ENCODE data around the gene TMIE.

The TMIE gene

GRCh38 chr3:46674031-46674845 lies 27.0 kb upstream of the TMIE start:
- no peaks in the 10 kb centered on the region for H3K27me3 Mint-ChIP-seq (ENCODE audit: low read depth)
- H3K4me1 Mint-ChIP-seq (ENCODE audit: low read depth) = no peaks in the 10 kb centered on the region
- H3K4me3 Mint-ChIP-seq = no peak overlapping the region
- H3K27ac Mint-ChIP-seq = no peak overlapping the region
- no peaks in the 10 kb centered on the region for H3K9me3 Mint-ChIP-seq
- H3K36me3 Mint-ChIP-seq (ENCODE audit: low read depth) = no peaks in the 10 kb centered on the region

- H3K4me3 Mint-ChIP-seq = no peak overlapping the region
- H3K9me3 Mint-ChIP-seq = no peaks in the 10 kb centered on the region
- no peak overlapping the region for H3K27ac Mint-ChIP-seq
- no peaks in the 10 kb centered on the region for H3K4me1 Mint-ChIP-seq (ENCODE audit: low read depth)
- H3K27me3 Mint-ChIP-seq (ENCODE audit: low read depth) = no peaks in the 10 kb centered on the region
- no peaks in the 10 kb centered on the region for H3K36me3 Mint-ChIP-seq (ENCODE audit: low read depth)
Measured at GRCh38 chr3:46675426-46675825, 25.8 kb upstream of the TMIE start.

- no peak overlapping the region for H3K27ac Mint-ChIP-seq
- no peaks in the 10 kb centered on the region for H3K9me3 Mint-ChIP-seq
- no peak overlapping the region for H3K4me3 Mint-ChIP-seq
Measured at GRCh38 chr3:46675843-46676567, 25.2 kb upstream of the TMIE start.

GRCh38 chr3:46676601-46677410 lies 24.4 kb upstream of the TMIE start:
- Mint-ChIP-seq H3K9me3 (no peaks in the 10 kb centered on the region), H3K4me3 (no peak overlapping the region), H3K27ac (no peak overlapping the region), H3K27me3 (ENCODE audit: low read depth) (no peaks in the 10 kb centered on the region), H3K36me3 (ENCODE audit: low read depth) (no peaks in the 10 kb centered on the region), H3K4me1 (ENCODE audit: low read depth) (no peaks in the 10 kb centered on the region)

More at GRCh38 chr3:46675843-46676567, 25.2 kb upstream of the TMIE start:
- Mint-ChIP-seq H3K27me3 (ENCODE audit: low read depth) (no peaks in the 10 kb centered on the region), H3K4me1 (ENCODE audit: low read depth) (no peaks in the 10 kb centered on the region), H3K36me3 (ENCODE audit: low read depth) (no peaks in the 10 kb centered on the region)

GRCh38 chr3:46677411-46677726 lies 23.8 kb upstream of the TMIE start:
- no peak overlapping the region for H3K4me3 Mint-ChIP-seq
- H3K27me3 Mint-ChIP-seq (ENCODE audit: low read depth) = no peaks in the 10 kb centered on the region
- H3K36me3 Mint-ChIP-seq (ENCODE audit: low read depth) = no peaks in the 10 kb centered on the region
- H3K9me3 Mint-ChIP-seq = no peaks in the 10 kb centered on the region
- H3K4me1 Mint-ChIP-seq (ENCODE audit: low read depth) = no peaks in the 10 kb centered on the region
- no peak overlapping the region for H3K27ac Mint-ChIP-seq

- Mint-ChIP-seq H3K4me3 (no peak overlapping the region), H3K4me1 (ENCODE audit: low read depth) (no peaks in the 10 kb centered on the region), H3K27me3 (ENCODE audit: low read depth) (no peaks in the 10 kb centered on the region), H3K36me3 (ENCODE audit: low read depth) (no peaks in the 10 kb centered on the region), H3K27ac (no peak overlapping the region), H3K9me3 (no peaks in the 10 kb centered on the region)
Measured at GRCh38 chr3:46678280-46678679, 22.9 kb upstream of the TMIE start.

GRCh38 chr3:46679681-46680080 lies 21.5 kb upstream of the TMIE start:
- no peaks in the 10 kb centered on the region for H3K9me3 Mint-ChIP-seq
- H3K27ac Mint-ChIP-seq = no peak overlapping the region
- H3K27me3 Mint-ChIP-seq (ENCODE audit: low read depth) = no peaks in the 10 kb centered on the region
- H3K4me1 Mint-ChIP-seq (ENCODE audit: low read depth) = no peaks in the 10 kb centered on the region
- no peaks in the 10 kb centered on the region for H3K36me3 Mint-ChIP-seq (ENCODE audit: low read depth)
- no peak overlapping the region for H3K4me3 Mint-ChIP-seq

GRCh38 chr3:46680298-46680826 lies 20.8 kb upstream of the TMIE start:
- H3K27me3 Mint-ChIP-seq (ENCODE audit: low read depth) = no peaks in the 10 kb centered on the region
- H3K9me3 Mint-ChIP-seq = no peaks in the 10 kb centered on the region
- no peaks in the 10 kb centered on the region for H3K36me3 Mint-ChIP-seq (ENCODE audit: low read depth)
- no peaks in the 10 kb centered on the region for H3K4me1 Mint-ChIP-seq (ENCODE audit: low read depth)
- H3K27ac Mint-ChIP-seq = no peak overlapping the region
- no peak overlapping the region for H3K4me3 Mint-ChIP-seq

- Mint-ChIP-seq H3K4me1 (ENCODE audit: low read depth) (no peaks in the 10 kb centered on the region), H3K4me3 (no peak overlapping the region), H3K36me3 (ENCODE audit: low read depth) (no peaks in the 10 kb centered on the region), H3K9me3 (no peaks in the 10 kb centered on the region), H3K27ac (no peak overlapping the region), H3K27me3 (ENCODE audit: low read depth) (no peaks in the 10 kb centered on the region)
Measured at GRCh38 chr3:46681387-46681786, 19.8 kb upstream of the TMIE start.

- Mint-ChIP-seq H3K4me3 (no peak overlapping the region), H3K4me1 (ENCODE audit: low read depth) (no peaks in the 10 kb centered on the region), H3K27me3 (ENCODE audit: low read depth) (no peaks in the 10 kb centered on the region), H3K9me3 (no peaks in the 10 kb centered on the region), H3K36me3 (ENCODE audit: low read depth) (no peaks in the 10 kb centered on the region), H3K27ac (no peak overlapping the region)
Measured at GRCh38 chr3:46681856-46682540, 19.2 kb upstream of the TMIE start.

GRCh38 chr3:46682974-46683373 lies 18.2 kb upstream of the TMIE start:
- Mint-ChIP-seq H3K4me3 (no peak overlapping the region), H3K27ac (no peak overlapping the region), H3K4me1 (ENCODE audit: low read depth) (no peaks in the 10 kb centered on the region), H3K36me3 (ENCODE audit: low read depth) (no peaks in the 10 kb centered on the region), H3K27me3 (ENCODE audit: low read depth) (no peaks in the 10 kb centered on the region), H3K9me3 (no peaks in the 10 kb centered on the region)

GRCh38 chr3:46684891-46685290 lies 16.3 kb upstream of the TMIE start:
- no peak overlapping the region for H3K27ac Mint-ChIP-seq
- H3K36me3 Mint-ChIP-seq (ENCODE audit: low read depth) = no peaks in the 10 kb centered on the region
- H3K4me1 Mint-ChIP-seq (ENCODE audit: low read depth) = no peaks in the 10 kb centered on the region
- H3K9me3 Mint-ChIP-seq = no peaks in the 10 kb centered on the region
- H3K27me3 Mint-ChIP-seq (ENCODE audit: low read depth) = no peaks in the 10 kb centered on the region
- H3K4me3 Mint-ChIP-seq = no peak overlapping the region

- no peaks in the 10 kb centered on the region for H3K36me3 Mint-ChIP-seq (ENCODE audit: low read depth)
- H3K4me1 Mint-ChIP-seq (ENCODE audit: low read depth) = peaks cover 2% of the 10 kb centered on the region
- H3K9me3 Mint-ChIP-seq = no peaks in the 10 kb centered on the region
- no peaks in the 10 kb centered on the region for H3K27me3 Mint-ChIP-seq (ENCODE audit: low read depth)
- H3K27ac Mint-ChIP-seq = no peak overlapping the region
- no peak overlapping the region for H3K4me3 Mint-ChIP-seq
Measured at GRCh38 chr3:46685446-46685845, 15.7 kb upstream of the TMIE start.

- Mint-ChIP-seq H3K27me3 (ENCODE audit: low read depth) (peaks cover 21% of the 10 kb centered on the region), H3K4me1 (ENCODE audit: low read depth) (peaks cover 18% of the 10 kb centered on the region), H3K9me3 (no peaks in the 10 kb centered on the region), H3K4me3 (no peak overlapping the region), H3K27ac (no peak overlapping the region), H3K36me3 (ENCODE audit: low read depth) (no peaks in the 10 kb centered on the region)
Measured at GRCh38 chr3:46690798-46691197, 10.4 kb upstream of the TMIE start.
